ENCODE measurements around the gene KLHL41. TPM values are rescaled to one million over a fixed set of nuclear protein-coding genes. Genes with fewer than 3 reads are reported as not detected.

The KLHL41 gene
- total and polyA plus RNA-seq, 2 of the 13 experiments (the other 11 are each of a cell fraction or from before 2014, with no cell fraction given): 0.07 to 0.31 TPM

DNA sequence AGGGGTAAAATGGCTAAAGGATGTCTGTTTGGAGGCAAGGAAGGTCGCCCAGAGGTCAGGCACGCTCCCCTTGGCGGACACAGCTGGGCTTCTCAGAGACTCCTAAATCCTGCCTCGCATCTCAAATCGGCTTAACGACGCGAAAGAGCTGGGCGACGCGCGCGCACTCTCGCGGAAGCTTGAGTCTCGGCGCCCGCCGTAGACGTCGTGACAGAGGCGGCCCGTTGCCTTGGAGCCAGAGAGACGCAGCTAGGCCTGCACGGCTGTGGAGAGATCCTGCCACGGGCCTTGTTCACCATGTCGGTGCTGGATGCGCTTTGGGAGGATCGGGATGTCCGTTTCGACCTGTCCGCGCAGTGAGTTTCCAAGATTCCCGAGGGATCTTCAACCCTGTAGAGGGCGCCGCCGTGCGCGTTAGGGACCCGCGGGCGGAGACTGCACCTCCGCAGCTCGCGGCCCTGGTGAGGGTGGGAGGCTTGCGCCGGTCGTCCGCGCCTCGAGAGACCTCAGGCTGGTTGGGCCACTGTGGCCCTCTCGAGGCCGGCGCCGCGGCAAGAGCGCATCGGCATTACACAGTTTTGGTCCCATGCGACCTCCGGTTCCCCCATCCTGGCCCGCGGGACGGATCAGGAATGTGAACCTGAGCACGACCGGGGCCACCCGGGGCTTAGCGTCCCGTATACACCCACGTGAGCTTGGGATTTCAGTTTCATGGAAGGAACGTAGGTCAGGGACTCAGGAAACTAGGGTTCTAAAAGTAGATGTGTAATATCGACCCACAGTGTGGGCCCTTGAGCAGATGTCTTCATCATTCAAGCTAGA, 30.0 kb upstream of the KLHL41 start, which contains the start of gene BBS5 (continued):
- TF ChIP-seq, protein P1, sequence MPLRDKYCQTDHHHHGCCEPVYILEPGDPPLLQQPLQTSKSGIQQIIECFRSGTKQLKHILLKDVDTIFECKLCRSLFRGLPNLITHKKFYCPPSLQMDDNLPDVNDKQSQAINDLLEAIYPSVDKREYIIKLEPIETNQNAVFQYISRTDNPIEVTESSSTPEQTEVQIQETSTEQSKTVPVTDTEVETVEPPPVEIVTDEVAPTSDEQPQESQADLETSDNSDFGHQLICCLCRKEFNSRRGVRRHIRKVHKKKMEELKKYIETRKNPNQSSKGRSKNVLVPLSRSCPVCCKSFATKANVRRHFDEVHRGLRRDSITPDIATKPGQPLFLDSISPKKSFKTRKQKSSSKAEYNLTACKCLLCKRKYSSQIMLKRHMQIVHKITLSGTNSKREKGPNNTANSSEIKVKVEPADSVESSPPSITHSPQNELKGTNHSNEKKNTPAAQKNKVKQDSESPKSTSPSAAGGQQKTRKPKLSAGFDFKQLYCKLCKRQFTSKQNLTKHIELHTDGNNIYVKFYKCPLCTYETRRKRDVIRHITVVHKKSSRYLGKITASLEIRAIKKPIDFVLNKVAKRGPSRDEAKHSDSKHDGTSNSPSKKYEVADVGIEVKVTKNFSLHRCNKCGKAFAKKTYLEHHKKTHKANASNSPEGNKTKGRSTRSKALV (CRISPR knock-in tag; IDR thresholded peaks at IDR 0.05): peak; percentile 99
- peak; percentile 88 for TF ChIP-seq SMAD3 (CRISPR knock-in tag; IDR thresholded peaks at IDR 0.05)
- TF ChIP-seq, protein P2, sequence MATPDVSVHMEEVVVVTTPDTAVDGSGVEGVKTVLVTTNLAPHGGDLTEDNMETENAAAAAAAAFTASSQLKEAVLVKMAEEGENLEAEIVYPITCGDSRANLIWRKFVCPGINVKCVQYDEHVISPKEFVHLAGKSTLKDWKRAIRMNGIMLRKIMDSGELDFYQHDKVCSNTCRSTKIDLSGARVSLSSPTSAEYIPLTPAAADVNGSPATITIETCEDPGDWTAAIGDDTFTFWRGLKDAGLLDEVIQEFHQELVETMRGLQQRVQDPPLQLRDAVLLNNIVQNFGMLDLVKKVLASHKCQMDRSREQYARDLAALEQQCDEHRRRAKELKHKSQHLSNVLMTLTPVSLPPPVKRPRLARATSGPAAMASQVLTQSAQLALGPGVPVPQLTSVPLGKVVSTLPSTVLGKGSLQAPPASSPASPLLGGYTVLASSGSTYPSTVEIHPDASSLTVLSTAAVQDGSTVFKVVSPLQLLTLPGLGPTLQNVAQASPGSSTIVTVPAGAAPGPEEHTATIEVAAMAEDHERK (CRISPR knock-in tag; IDR thresholded peaks at IDR 0.05; ENCODE audit: low read depth): no peak; the same call in 1 of the 2 replicates
- TF ChIP-seq, protein P3, sequence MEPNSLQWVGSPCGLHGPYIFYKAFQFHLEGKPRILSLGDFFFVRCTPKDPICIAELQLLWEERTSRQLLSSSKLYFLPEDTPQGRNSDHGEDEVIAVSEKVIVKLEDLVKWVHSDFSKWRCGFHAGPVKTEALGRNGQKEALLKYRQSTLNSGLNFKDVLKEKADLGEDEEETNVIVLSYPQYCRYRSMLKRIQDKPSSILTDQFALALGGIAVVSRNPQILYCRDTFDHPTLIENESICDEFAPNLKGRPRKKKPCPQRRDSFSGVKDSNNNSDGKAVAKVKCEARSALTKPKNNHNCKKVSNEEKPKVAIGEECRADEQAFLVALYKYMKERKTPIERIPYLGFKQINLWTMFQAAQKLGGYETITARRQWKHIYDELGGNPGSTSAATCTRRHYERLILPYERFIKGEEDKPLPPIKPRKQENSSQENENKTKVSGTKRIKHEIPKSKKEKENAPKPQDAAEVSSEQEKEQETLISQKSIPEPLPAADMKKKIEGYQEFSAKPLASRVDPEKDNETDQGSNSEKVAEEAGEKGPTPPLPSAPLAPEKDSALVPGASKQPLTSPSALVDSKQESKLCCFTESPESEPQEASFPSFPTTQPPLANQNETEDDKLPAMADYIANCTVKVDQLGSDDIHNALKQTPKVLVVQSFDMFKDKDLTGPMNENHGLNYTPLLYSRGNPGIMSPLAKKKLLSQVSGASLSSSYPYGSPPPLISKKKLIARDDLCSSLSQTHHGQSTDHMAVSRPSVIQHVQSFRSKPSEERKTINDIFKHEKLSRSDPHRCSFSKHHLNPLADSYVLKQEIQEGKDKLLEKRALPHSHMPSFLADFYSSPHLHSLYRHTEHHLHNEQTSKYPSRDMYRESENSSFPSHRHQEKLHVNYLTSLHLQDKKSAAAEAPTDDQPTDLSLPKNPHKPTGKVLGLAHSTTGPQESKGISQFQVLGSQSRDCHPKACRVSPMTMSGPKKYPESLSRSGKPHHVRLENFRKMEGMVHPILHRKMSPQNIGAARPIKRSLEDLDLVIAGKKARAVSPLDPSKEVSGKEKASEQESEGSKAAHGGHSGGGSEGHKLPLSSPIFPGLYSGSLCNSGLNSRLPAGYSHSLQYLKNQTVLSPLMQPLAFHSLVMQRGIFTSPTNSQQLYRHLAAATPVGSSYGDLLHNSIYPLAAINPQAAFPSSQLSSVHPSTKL (CRISPR knock-in tag; IDR thresholded peaks at IDR 0.05): peak; percentile 79
- TF ChIP-seq ZKSCAN8 (CRISPR knock-in tag; IDR thresholded peaks at IDR 0.05; ENCODE audit: borderline replicate concordance): no peak; the same call in 1 of the 2 replicates
- TF ChIP-seq SMAD9 (CRISPR knock-in tag; IDR thresholded peaks at IDR 0.05): peak; percentile 78; the same call in 1 of the 2 replicates
- peak; percentile 96 for TF ChIP-seq HNRNPLL (IDR thresholded peaks at IDR 0.05; ENCODE audit: low read depth, low read length, poor library complexity, severe bottlenecking)
- TF ChIP-seq, protein P4, sequence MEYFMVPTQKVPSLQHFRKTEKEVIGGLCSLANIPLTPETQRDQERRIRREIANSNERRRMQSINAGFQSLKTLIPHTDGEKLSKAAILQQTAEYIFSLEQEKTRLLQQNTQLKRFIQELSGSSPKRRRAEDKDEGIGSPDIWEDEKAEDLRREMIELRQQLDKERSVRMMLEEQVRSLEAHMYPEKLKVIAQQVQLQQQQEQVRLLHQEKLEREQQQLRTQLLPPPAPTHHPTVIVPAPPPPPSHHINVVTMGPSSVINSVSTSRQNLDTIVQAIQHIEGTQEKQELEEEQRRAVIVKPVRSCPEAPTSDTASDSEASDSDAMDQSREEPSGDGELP (IDR thresholded peaks at IDR 0.05; ENCODE audit: borderline replicate concordance, low read depth): no peak; the same call in 1 of the 2 replicates
- TF ChIP-seq ZNF724P (CRISPR knock-in tag; IDR thresholded peaks at IDR 0.05; ENCODE audit: borderline replicate concordance): peak; percentile 83; the same call in 1 of the 2 replicates
- peak; percentile 81 for TF ChIP-seq HOXD1 (CRISPR knock-in tag; IDR thresholded peaks at IDR 0.05)
- peak; percentile 78; the same call in 1 of the 2 replicates for TF ChIP-seq ZNF619 (CRISPR knock-in tag; IDR thresholded peaks at IDR 0.05)
- peak; percentile 77; the same call in 1 of the 2 replicates for TF ChIP-seq HNRNPL (IDR thresholded peaks at IDR 0.05; ENCODE audit: low read depth, low read length)
- no peak for TF ChIP-seq SSRP1 (CRISPR knock-in tag; IDR thresholded peaks at IDR 0.05)
- no peak for TF ChIP-seq ZFP82 (CRISPR knock-in tag; IDR thresholded peaks at IDR 0.05; ENCODE audit: borderline replicate concordance)
- peak; percentile 49 for TF ChIP-seq AGO2 (optimal IDR thresholded peaks at IDR 0.05; ENCODE audit: low read depth, low read length)
- TF ChIP-seq ZNF570 (CRISPR knock-in tag; IDR thresholded peaks at IDR 0.05; ENCODE audit: borderline replicate concordance): no peak

All from HepG2 (cell line).